Measurements from ENCODE around the gene LRRC75B.

LRRC75B gene

GRCh38 chr22:24563246-24563645 is 29.6 kb downstream of the LRRC75B start:
- no peak for DNase-seq (ENCODE audit: low read depth)
- TF ChIP-seq MAX (IDR thresholded peaks at IDR 0.05; ENCODE audit: low read depth, low read length), result no peak
- no peak for TF ChIP-seq MYC (IDR thresholded peaks at IDR 0.05; ENCODE audit: low read depth, low read length)
- no peak for TF ChIP-seq POLR2A (IDR thresholded peaks at IDR 0.05; ENCODE audit: extremely low read depth, insufficient read length)
- no peak for TF ChIP-seq CTCF (IDR thresholded peaks at IDR 0.05; ENCODE audit: low read depth, low read length)
- no peak overlapping the region for H3K4me3 ChIP-seq (ENCODE audit: low read depth, low read length)

GRCh38 chr22:24559471-24559870 is 33.4 kb downstream of the LRRC75B start:
- DNase-seq (ENCODE audit: low read depth), result no peak
- no peak for TF ChIP-seq MAX (IDR thresholded peaks at IDR 0.05; ENCODE audit: low read depth, low read length)
- no peak for TF ChIP-seq POLR2A (IDR thresholded peaks at IDR 0.05; ENCODE audit: extremely low read depth, insufficient read length)
- no peak for TF ChIP-seq MYC (IDR thresholded peaks at IDR 0.05; ENCODE audit: low read depth, low read length)
- no peak for TF ChIP-seq CTCF (IDR thresholded peaks at IDR 0.05; ENCODE audit: low read depth, low read length)
- H3K4me3 ChIP-seq (ENCODE audit: low read depth, low read length), result no peak overlapping the region

GRCh38 chr22:24555165-24556039 is 37.5 kb downstream of the LRRC75B start, which contains the start of gene SNRPD3:
Gene SNRPD3 (plus strand): TSS chr22:24555999. CDS start chr22:24557675, 1,676 bp downstream.
- peak within 1 kb of the TSS; percentile 97 for H3K4me3 ChIP-seq (ENCODE audit: low read depth, low read length)
- TF ChIP-seq CTCF (IDR thresholded peaks at IDR 0.05; ENCODE audit: low read depth, low read length), result no peak
- peak; percentile 86 for TF ChIP-seq MYC (IDR thresholded peaks at IDR 0.05; ENCODE audit: low read depth, low read length)
- peak; percentile 54 for TF ChIP-seq POLR2A (IDR thresholded peaks at IDR 0.05; ENCODE audit: extremely low read depth, insufficient read length)
- peak; percentile 68 for TF ChIP-seq MAX (IDR thresholded peaks at IDR 0.05; ENCODE audit: low read depth, low read length)
- peak; percentile 98 for DNase-seq (ENCODE audit: low read depth)

GRCh38 chr22:24554313-24555164 is 38.3 kb downstream of the LRRC75B start, which contains the start of gene GUCD1:
Gene GUCD1 (minus strand): TSS chr22:24555138. CDS start chr22:24554991, 147 bp downstream.
- H3K4me3 ChIP-seq (ENCODE audit: low read depth, low read length), result peak within 1 kb of the TSS; percentile 97
- no peak for TF ChIP-seq MYC (IDR thresholded peaks at IDR 0.05; ENCODE audit: low read depth, low read length)
- no peak for TF ChIP-seq CTCF (IDR thresholded peaks at IDR 0.05; ENCODE audit: low read depth, low read length)
- peak; percentile 47 for TF ChIP-seq POLR2A (IDR thresholded peaks at IDR 0.05; ENCODE audit: extremely low read depth, insufficient read length)
- TF ChIP-seq MAX (IDR thresholded peaks at IDR 0.05; ENCODE audit: low read depth, low read length), result peak; percentile 22; the same call in 1 of the 2 replicates
- DNase-seq (ENCODE audit: low read depth), result peak; percentile 75

- peak overlapping the region; percentile 95 for H3K4me3 ChIP-seq (ENCODE audit: low read depth, low read length)
- DNase-seq (ENCODE audit: low read depth), result peak; percentile 22
- TF ChIP-seq MAX (IDR thresholded peaks at IDR 0.05; ENCODE audit: low read depth, low read length) (no peak), MYC (IDR thresholded peaks at IDR 0.05; ENCODE audit: low read depth, low read length) (no peak), CTCF (IDR thresholded peaks at IDR 0.05; ENCODE audit: low read depth, low read length) (no peak), POLR2A (IDR thresholded peaks at IDR 0.05; ENCODE audit: extremely low read depth, insufficient read length) (no peak)
Observed at GRCh38 chr22:24553597-24554312, 39.1 kb downstream of the LRRC75B start.

GRCh38 chr22:24552503-24553286 is 40.2 kb downstream of the LRRC75B start:
- peak overlapping the region; percentile 95 for H3K4me3 ChIP-seq (ENCODE audit: low read depth, low read length)
- peak; percentile 64 for DNase-seq (ENCODE audit: low read depth)
